Measurements from ENCODE around the gene RALGAPB.

- TF ChIP-seq POLR2A (IDR thresholded peaks at IDR 0.05) (no peak), CTCF (IDR thresholded peaks at IDR 0.05 in 8 of 11, conservative IDR thresholded peaks at IDR 0.05 in 3 of 11) (no peak)
Measured at GRCh38 chr20:38528167-38528566, 55.5 kb downstream of the RALGAPB start.

Measured in spleen (tissue), 7 donors.